HEK293 (cell line): ENCODE data around the gene METTL23.

Source experiments
- CTCF ChIP-seq: fragments of 450-650 bp; formaldehyde crosslinking; IDR thresholded peaks from 2 replicates; pipeline ENCODE4 v1.5.1; 2016; ENCODE audit warnings: missing biosample characterization, missing genetic modification characterization
- HOXA7 ChIP-seq: sonication (generic); formaldehyde crosslinking; IDR thresholded peaks from 2 replicates; pipeline ENCODE4 v1.8.1; 2022; ENCODE audit warnings: missing genetic modification reagents, borderline replicate concordance
- MYNN ChIP-seq: fragments of 450-650 bp; formaldehyde crosslinking; IDR thresholded peaks from 2 replicates; pipeline ENCODE4 v1.5.1; 2016; ENCODE audit warnings: missing biosample characterization, missing genetic modification characterization, borderline replicate concordance
- REPIN1 ChIP-seq: fragments of 450-650 bp; formaldehyde crosslinking; IDR thresholded peaks from 2 replicates; pipeline ENCODE4 v1.5.1; 2017; ENCODE audit warnings: missing biosample characterization, missing genetic modification characterization, low read depth
- ZNF133 ChIP-seq: fragments of 450-650 bp; formaldehyde crosslinking; IDR thresholded peaks from 2 replicates; pipeline ENCODE4 v1.5.1; 2016; ENCODE audit warnings: missing biosample characterization, missing genetic modification characterization
- ZNF214 ChIP-seq: fragments of 450-650 bp; formaldehyde crosslinking; IDR thresholded peaks from 2 replicates; pipeline ENCODE4 v1.5.1; 2017; ENCODE audit warnings: missing biosample characterization, mild to moderate bottlenecking, missing genetic modification characterization, borderline replicate concordance
- ZNF274 ChIP-seq, 2 experiments: fragments of 200-500 bp in 1 of 2; fragments of 450-650 bp in 1 of 2; sonication (Bioruptor generic) in 1 of 2; formaldehyde crosslinking in 1 of 2; IDR thresholded peaks; 2 replicates each; pipeline versions ENCODE4 v1.5.1 to v1.6.1; 2014 to 2016; ENCODE audit warnings: borderline replicate concordance in 1 of 2, inconsistent platforms in 1 of 2, low read length in 1 of 2, missing biosample characterization in 1 of 2, missing genetic modification characterization in 1 of 2
- ZNF292 ChIP-seq: fragments of 450-650 bp; formaldehyde crosslinking; IDR thresholded peaks from 2 replicates; pipeline ENCODE4 v1.5.1; 2016; ENCODE audit warnings: low read depth, missing biosample characterization, missing genetic modification characterization, borderline replicate concordance
- ZSCAN5A ChIP-seq: fragments of 450-650 bp; formaldehyde crosslinking; IDR thresholded peaks from 2 replicates; pipeline ENCODE4 v1.5.1; 2016; ENCODE audit warnings: missing biosample characterization, missing genetic modification characterization
- TF ChIP-seq, protein P1 (sequence below): fragments of 450-650 bp; formaldehyde crosslinking; IDR thresholded peaks from 2 replicates; pipeline ENCODE4 v1.5.1; 2016; ENCODE audit warnings: missing biosample characterization, missing genetic modification characterization, low read depth

DNA sequence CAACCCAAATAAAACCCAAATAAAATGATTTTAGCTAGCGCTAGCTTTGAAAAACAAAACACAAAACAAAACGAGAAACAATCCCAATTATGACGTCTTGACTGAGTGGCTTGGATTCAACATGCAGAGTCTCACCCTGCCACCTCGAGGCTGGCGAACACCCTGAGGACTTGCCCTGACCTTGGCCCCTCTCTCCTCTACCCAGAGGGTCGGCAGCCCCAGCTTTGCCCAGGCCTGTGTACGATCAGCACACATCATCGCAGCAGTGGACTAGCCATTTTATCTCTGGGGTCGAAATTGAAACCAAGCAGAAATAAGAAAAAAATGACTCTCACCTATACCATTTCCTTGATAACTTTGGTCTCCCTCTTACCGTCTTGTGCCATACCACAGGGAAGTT is 5.2 kb upstream of the METTL23 start:
- TF ChIP-seq ZNF274 (IDR thresholded peaks at IDR 0.05; ENCODE audit: low read length): no peak
- no peak for TF ChIP-seq ZNF274 (tag by site-specific recombination; IDR thresholded peaks at IDR 0.05; ENCODE audit: borderline replicate concordance)
- TF ChIP-seq ZSCAN5A (tag by site-specific recombination): no peak
- no peak for TF ChIP-seq ZNF292 (tag by site-specific recombination)
- TF ChIP-seq CTCF (tag by site-specific recombination): no peak
- TF ChIP-seq ZNF133 (tag by site-specific recombination): no peak
- no peak for TF ChIP-seq REPIN1
- TF ChIP-seq HOXA7 (CRISPR knock-in tag): no peak
- no peak for TF ChIP-seq ZNF214
- TF ChIP-seq, protein P1, sequence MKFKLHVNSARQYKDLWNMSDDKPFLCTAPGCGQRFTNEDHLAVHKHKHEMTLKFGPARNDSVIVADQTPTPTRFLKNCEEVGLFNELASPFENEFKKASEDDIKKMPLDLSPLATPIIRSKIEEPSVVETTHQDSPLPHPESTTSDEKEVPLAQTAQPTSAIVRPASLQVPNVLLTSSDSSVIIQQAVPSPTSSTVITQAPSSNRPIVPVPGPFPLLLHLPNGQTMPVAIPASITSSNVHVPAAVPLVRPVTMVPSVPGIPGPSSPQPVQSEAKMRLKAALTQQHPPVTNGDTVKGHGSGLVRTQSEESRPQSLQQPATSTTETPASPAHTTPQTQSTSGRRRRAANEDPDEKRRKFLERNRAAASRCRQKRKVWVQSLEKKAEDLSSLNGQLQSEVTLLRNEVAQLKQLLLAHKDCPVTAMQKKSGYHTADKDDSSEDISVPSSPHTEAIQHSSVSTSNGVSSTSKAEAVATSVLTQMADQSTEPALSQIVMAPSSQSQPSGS (tag by site-specific recombination): no peak
- TF ChIP-seq MYNN (tag by site-specific recombination): no peak
